GM23338 (cell line): ENCODE measurements around the gene OR52E1. TPM values are rescaled to one million over a fixed set of nuclear protein-coding genes. Genes with fewer than 3 reads are reported as not detected.

ENCODE experiments used
- ATAC-seq: fragments of 200-7000 bp; cut with Tn5 transposase; 3 replicates; pipeline ENCODE4 v1.9.1; 2020
- DNase-seq: peaks from one replicate; pipeline ENCODE4 v3.0.0-alpha.2; 2015; ENCODE audit warnings: low spot score
- H2AFZ ChIP-seq: fragments of 200-600 bp; sonication (generic); 2 replicates; pipeline ENCODE4 v1.8.0; 2016; ENCODE audit warnings: antibody characterized with exemption, mild to moderate bottlenecking, moderate library complexity
- H3F3A ChIP-seq: fragments of 200-600 bp; sonication (generic); replicated peaks from 2 replicates; pipeline ENCODE4 v1.8.0; 2017; ENCODE audit warnings: antibody characterized with exemption, mixed run types, low read depth
- H3K27ac ChIP-seq: fragments of 200-600 bp; sonication (generic); 2 replicates; pipeline ENCODE4 v1.6.1; 2016; ENCODE audit warnings: low read depth
- H3K27me3 ChIP-seq: fragments of 200-600 bp; sonication (generic); 2 replicates; pipeline ENCODE4 v1.8.0; 2016; ENCODE audit warnings: mild to moderate bottlenecking, mixed run types, moderate library complexity; ENCODE audit not compliant: insufficient read depth
- H3K36me3 ChIP-seq: fragments of 200-600 bp; sonication (generic); 2 replicates; pipeline ENCODE4 v1.8.0; 2016; ENCODE audit warnings: mild to moderate bottlenecking; ENCODE audit not compliant: insufficient read depth
- H3K4me1 ChIP-seq: fragments of 200-600 bp; sonication (generic); 2 replicates; pipeline ENCODE4 v1.8.0; 2016; ENCODE audit warnings: mild to moderate bottlenecking, moderate library complexity; ENCODE audit not compliant: insufficient read depth
- H3K4me2 ChIP-seq: fragments of 200-600 bp; sonication (generic); 2 replicates; pipeline ENCODE4 v1.7.1; 2017; ENCODE audit warnings: mixed run types
- H3K4me3 ChIP-seq: fragments of 200-600 bp; sonication (generic); 2 replicates; pipeline ENCODE4 v1.6.1; 2016; ENCODE audit warnings: mixed run types
- H3K79me2 ChIP-seq: fragments of 200-600 bp; sonication (generic); replicated peaks from 2 replicates; pipeline ENCODE4 v1.8.0; 2017; ENCODE audit warnings: mild to moderate bottlenecking; ENCODE audit not compliant: insufficient read depth
- H3K9me2 ChIP-seq: fragments of 200-600 bp; sonication (generic); 2 replicates; pipeline ENCODE4 v1.8.0; 2017; ENCODE audit not compliant: insufficient read depth
- H4K20me1 ChIP-seq: fragments of 200-600 bp; sonication (generic); replicated peaks from 2 replicates; pipeline ENCODE4 v1.8.0; 2017; ENCODE audit warnings: mild to moderate bottlenecking; ENCODE audit not compliant: insufficient read depth
- H3K27ac Mint-ChIP-seq: 2 replicates; pipeline ENCODE4 v1.8.0; 2020; ENCODE audit warnings: inconsistent platforms, mild to moderate bottlenecking, moderate library complexity, mixed read lengths
- H3K27me3 Mint-ChIP-seq: 3 replicates; pipeline ENCODE4 v1.8.0; 2022; ENCODE audit warnings: low read depth, mild to moderate bottlenecking, moderate library complexity, mixed read lengths, inconsistent platforms; ENCODE audit not compliant: insufficient read depth, poor library complexity
- H3K36me3 Mint-ChIP-seq: 3 replicates; pipeline ENCODE4 v1.8.0; 2021; ENCODE audit warnings: low read depth, mild to moderate bottlenecking, inconsistent platforms, moderate library complexity, mixed read lengths
- H3K4me1 Mint-ChIP-seq: 3 replicates; pipeline ENCODE4 v1.8.0; 2020; ENCODE audit warnings: mild to moderate bottlenecking, inconsistent platforms, mixed read lengths
- H3K4me3 Mint-ChIP-seq: 3 replicates; pipeline ENCODE4 v1.8.0; 2021; ENCODE audit warnings: moderate library complexity, mild to moderate bottlenecking, inconsistent platforms, mixed read lengths
- H3K9me3 Mint-ChIP-seq: 3 replicates; pipeline ENCODE4 v1.8.0; 2020; ENCODE audit warnings: moderate library complexity, mild to moderate bottlenecking, inconsistent platforms, mixed read lengths
- CREB1 ChIP-seq: fragments of 250-450 bp; sonication (Bioruptor Pico); IDR thresholded peaks from 2 replicates; pipeline ENCODE4 v1.5.0; 2020; ENCODE audit warnings: low read depth, mild to moderate bottlenecking, moderate library complexity
- EZH2 ChIP-seq: fragments of 200-600 bp; sonication (generic); IDR thresholded peaks from one replicate; pipeline ENCODE4 v1.8.0; 2017; ENCODE audit warnings: antibody characterized with exemption, mild to moderate bottlenecking, low read depth; ENCODE audit not compliant: unreplicated experiment
- EZH2phosphoT487 ChIP-seq: fragments of 200-600 bp; sonication (generic); IDR thresholded peaks from one replicate; pipeline ENCODE4 v1.8.1; 2018; ENCODE audit warnings: antibody characterized with exemption; ENCODE audit not compliant: unreplicated experiment
- JUNB ChIP-seq: IDR thresholded peaks from one replicate; pipeline ENCODE4 v1.6.1; 2016; ENCODE audit warnings: antibody characterized with exemption; ENCODE audit not compliant: unreplicated experiment
- NANOG ChIP-seq: IDR thresholded peaks from 2 replicates; pipeline ENCODE4 v1.6.1; 2016; ENCODE audit warnings: antibody characterized with exemption, borderline replicate concordance
- POLR2AphosphoS5 ChIP-seq: IDR thresholded peaks from 2 replicates; pipeline ENCODE4 v1.6.1; 2016; ENCODE audit warnings: antibody characterized with exemption, low read depth
- STAT1 ChIP-seq: IDR thresholded peaks from one replicate; pipeline ENCODE4 v1.6.1; 2016; ENCODE audit warnings: antibody characterized with exemption; ENCODE audit not compliant: unreplicated experiment
- ZNF114 ChIP-seq: fragments of 250-450 bp; sonication (Bioruptor Pico); IDR thresholded peaks from 2 replicates; pipeline ENCODE4 v1.5.0; 2020; ENCODE audit warnings: mild to moderate bottlenecking, moderate library complexity
- ZNF331 ChIP-seq: fragments of 250-450 bp; sonication (Bioruptor Pico); IDR thresholded peaks from 2 replicates; pipeline ENCODE4 v1.5.0; 2020; ENCODE audit warnings: low read depth, mild to moderate bottlenecking, moderate library complexity
- ZNF462 ChIP-seq: fragments of 250-450 bp; sonication (Bioruptor Pico); IDR thresholded peaks from 2 replicates; pipeline ENCODE4 v1.5.0; 2020; ENCODE audit warnings: mild to moderate bottlenecking, moderate library complexity
- long read RNA-seq: library from polyadenylated mRNA; unstranded; transcript quantifications from one replicate; pipeline ENCODE4 v2.0.0, GENCODE V29; 2020; ENCODE audit not compliant: unreplicated experiment
- polyA plus RNA-seq: library from polyadenylated mRNA; unstranded; fragments of >200 nt; fragmentation: Nextera tagmentation; extraction: Ambion mirVana; gene quantifications from 2 replicates; pipeline ENCODE4 v1.2.1, GENCODE V29; 2016
- total RNA-seq: library from RNA; depleted of rRNA; stranded (reverse); fragments of >200 nt; shearing (Covaris generic); gene quantifications from 2 replicates; pipeline ENCODE4 v1.2.3, GENCODE V29; 2014; rRNA removed
- TF ChIP-seq, protein P1 (sequence below): IDR thresholded peaks from one replicate; pipeline ENCODE4 v1.6.1; 2018; ENCODE audit warnings: antibody characterized with exemption; ENCODE audit not compliant: unreplicated experiment
- TF ChIP-seq, protein P2 (sequence below): IDR thresholded peaks from 2 replicates; pipeline ENCODE4 v1.6.1; 2016; ENCODE audit warnings: antibody characterized with exemption
- TF ChIP-seq, protein P3 (sequence below), 2 experiments: fragments of 200-600 bp in 1 of 2; sonication (generic) in 1 of 2; conservative IDR thresholded peaks; 2 replicates each; pipeline versions ENCODE4 v1.5.1 to v1.6.1; 2016 to 2017; ENCODE audit warnings: antibody characterized with exemption in 2 of 2, low read depth in 2 of 2, mild to moderate bottlenecking in 2 of 2, moderate library complexity in 1 of 2

The OR52E1 gene
- total RNA-seq (not detected in 2 replicates), polyA plus RNA-seq (not detected in 2 replicates)
- long read RNA-seq = 0 reads

GRCh38 chr11:5069272-5069671, at the start of gene OR52E1:
OR52E1 (plus strand) TSS chr11:5069572.
- Mint-ChIP-seq H3K27ac (no peak within 1 kb of the TSS), H3K36me3 (no peaks in the 10 kb centered on the region), H3K9me3 (no peaks in the 10 kb centered on the region), H3K4me1 (peaks cover 5% of the 10 kb centered on the region; the same call in 2 of the 3 replicates), H3K4me3 (no peak within 1 kb of the TSS), H3K27me3 (no peaks in the 10 kb centered on the region)
- no peaks in the 10 kb centered on the region for H3K4me1 ChIP-seq
- no peak for ATAC-seq
- H3K4me2 ChIP-seq = no peak within 1 kb of the TSS
- H3K27ac ChIP-seq = no peak within 1 kb of the TSS
- no peak for DNase-seq
- no peaks in the 10 kb centered on the region for H4K20me1 ChIP-seq
- H3K27me3 ChIP-seq = no peaks in the 10 kb centered on the region
- no peak within 1 kb of the TSS for H2AFZ ChIP-seq
- no peak for TF ChIP-seq STAT1
- TF ChIP-seq, protein P1, sequence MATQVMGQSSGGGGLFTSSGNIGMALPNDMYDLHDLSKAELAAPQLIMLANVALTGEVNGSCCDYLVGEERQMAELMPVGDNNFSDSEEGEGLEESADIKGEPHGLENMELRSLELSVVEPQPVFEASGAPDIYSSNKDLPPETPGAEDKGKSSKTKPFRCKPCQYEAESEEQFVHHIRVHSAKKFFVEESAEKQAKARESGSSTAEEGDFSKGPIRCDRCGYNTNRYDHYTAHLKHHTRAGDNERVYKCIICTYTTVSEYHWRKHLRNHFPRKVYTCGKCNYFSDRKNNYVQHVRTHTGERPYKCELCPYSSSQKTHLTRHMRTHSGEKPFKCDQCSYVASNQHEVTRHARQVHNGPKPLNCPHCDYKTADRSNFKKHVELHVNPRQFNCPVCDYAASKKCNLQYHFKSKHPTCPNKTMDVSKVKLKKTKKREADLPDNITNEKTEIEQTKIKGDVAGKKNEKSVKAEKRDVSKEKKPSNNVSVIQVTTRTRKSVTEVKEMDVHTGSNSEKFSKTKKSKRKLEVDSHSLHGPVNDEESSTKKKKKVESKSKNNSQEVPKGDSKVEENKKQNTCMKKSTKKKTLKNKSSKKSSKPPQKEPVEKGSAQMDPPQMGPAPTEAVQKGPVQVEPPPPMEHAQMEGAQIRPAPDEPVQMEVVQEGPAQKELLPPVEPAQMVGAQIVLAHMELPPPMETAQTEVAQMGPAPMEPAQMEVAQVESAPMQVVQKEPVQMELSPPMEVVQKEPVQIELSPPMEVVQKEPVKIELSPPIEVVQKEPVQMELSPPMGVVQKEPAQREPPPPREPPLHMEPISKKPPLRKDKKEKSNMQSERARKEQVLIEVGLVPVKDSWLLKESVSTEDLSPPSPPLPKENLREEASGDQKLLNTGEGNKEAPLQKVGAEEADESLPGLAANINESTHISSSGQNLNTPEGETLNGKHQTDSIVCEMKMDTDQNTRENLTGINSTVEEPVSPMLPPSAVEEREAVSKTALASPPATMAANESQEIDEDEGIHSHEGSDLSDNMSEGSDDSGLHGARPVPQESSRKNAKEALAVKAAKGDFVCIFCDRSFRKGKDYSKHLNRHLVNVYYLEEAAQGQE = no peak
- TF ChIP-seq POLR2AphosphoS5 = no peak
- TF ChIP-seq, protein P2, sequence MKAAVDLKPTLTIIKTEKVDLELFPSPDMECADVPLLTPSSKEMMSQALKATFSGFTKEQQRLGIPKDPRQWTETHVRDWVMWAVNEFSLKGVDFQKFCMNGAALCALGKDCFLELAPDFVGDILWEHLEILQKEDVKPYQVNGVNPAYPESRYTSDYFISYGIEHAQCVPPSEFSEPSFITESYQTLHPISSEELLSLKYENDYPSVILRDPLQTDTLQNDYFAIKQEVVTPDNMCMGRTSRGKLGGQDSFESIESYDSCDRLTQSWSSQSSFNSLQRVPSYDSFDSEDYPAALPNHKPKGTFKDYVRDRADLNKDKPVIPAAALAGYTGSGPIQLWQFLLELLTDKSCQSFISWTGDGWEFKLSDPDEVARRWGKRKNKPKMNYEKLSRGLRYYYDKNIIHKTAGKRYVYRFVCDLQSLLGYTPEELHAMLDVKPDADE = no peak
- no peak for TF ChIP-seq ZNF462 (CRISPR knock-in tag)
- TF ChIP-seq, protein P3, sequence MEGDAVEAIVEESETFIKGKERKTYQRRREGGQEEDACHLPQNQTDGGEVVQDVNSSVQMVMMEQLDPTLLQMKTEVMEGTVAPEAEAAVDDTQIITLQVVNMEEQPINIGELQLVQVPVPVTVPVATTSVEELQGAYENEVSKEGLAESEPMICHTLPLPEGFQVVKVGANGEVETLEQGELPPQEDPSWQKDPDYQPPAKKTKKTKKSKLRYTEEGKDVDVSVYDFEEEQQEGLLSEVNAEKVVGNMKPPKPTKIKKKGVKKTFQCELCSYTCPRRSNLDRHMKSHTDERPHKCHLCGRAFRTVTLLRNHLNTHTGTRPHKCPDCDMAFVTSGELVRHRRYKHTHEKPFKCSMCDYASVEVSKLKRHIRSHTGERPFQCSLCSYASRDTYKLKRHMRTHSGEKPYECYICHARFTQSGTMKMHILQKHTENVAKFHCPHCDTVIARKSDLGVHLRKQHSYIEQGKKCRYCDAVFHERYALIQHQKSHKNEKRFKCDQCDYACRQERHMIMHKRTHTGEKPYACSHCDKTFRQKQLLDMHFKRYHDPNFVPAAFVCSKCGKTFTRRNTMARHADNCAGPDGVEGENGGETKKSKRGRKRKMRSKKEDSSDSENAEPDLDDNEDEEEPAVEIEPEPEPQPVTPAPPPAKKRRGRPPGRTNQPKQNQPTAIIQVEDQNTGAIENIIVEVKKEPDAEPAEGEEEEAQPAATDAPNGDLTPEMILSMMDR (conservative IDR thresholded peaks at IDR 0.05; ENCODE audit: low read depth in 2 of 2) = no peak
- TF ChIP-seq ZNF114 = no peak
- TF ChIP-seq NANOG = no peak
- TF ChIP-seq CREB1 = no peak
- no peak for TF ChIP-seq ZNF331 (CRISPR knock-in tag)
- no peak for TF ChIP-seq JUNB
- TF ChIP-seq EZH2phosphoT487 = no peak
- TF ChIP-seq EZH2 = no peak
- H3K79me2 ChIP-seq = no peaks in the 10 kb centered on the region
- 0 out of 2 replicates have a peak, but pooled peaks cover 3% of the 10 kb centered on the region for H3K9me2 ChIP-seq
- H3K36me3 ChIP-seq = no peaks in the 10 kb centered on the region
- no peak within 1 kb of the TSS for H3K4me3 ChIP-seq
- no peaks in the 10 kb centered on the region for H3F3A ChIP-seq
